Measurements from ENCODE around the gene EFNA3.

EFNA3 gene

DNA sequence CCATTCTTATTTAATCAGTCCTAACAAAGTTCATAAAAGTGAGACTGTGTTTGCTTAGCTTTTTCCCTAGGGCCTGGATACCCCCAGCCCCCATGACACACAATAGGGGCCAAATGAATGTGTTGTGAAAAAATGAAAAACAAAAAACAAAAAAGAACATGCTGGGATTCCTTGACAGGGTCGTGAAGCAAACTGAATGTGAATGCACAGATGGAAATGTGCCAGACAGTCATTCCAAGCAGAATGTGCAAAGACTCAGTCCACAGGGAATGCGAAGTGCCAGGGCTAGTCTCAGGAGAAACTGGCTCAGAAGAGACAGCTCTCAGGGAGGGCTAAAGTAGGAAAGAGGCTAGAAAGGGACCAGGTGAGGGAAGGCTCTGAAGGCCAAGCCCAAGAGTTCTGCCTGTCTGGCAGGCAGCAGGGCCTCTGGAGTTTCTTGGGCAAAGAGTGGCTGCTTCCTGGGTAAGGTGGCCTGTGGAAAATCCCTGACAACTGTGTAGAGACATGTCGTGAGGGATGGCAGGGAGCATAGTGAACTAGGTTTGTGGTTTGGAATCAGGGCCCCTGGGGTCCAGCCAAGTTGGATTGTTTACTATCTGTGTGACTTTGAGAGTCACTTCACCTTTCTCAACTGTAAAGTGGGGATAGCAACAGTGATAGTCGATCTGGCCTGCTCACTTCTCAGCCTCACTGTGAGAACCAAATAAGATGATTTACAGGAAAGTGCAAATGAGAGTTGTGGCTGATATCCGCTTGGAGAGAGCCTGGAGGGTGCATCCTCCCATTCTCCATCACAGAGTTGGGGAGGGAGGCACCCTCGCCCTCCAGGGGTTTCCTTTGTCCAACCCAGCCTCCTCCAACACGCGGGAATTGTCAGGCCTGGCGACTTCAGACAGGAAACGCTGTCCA, 28.7 kb upstream of the EFNA3 start:
- no peak for DNase-seq

DNA sequence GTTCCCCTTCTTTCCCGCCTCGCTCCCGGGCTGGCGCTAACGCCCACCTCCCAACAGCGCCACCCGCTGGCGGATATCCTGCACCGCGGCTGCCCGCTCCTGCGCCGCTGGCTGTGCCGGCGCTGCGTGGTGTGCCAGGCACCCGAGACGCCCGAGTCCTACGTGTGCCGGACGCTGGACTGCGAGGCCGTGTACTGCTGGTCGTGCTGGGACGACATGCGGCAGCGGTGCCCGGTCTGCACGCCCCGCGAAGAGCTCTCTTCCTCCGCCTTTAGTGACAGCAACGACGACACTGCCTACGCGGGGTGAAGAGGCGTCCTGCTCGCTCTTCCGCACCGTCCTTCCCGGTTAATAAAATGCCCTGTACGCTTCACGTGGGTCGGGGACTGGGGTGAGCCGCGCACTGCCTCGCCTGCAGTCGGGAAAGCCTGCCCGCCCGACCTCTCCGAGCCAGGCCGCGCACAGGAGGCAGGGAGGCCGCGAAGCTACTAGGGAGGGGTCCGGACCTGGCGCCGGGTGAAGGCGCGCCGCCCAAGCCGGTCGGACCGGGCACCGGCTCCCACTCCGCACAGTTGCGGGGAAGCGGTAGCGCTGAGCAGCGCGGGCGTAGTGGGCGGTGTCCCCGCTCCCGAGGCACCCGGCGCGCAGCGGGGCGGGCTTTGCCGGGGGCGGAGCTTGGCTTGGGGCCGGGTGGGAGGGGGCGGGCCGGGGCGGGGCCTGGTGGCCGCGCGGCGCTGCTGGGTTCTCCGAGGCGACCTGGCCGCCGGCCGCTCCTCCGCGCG, 27.9 kb upstream of the EFNA3 start, which contains the start of gene ADAM15:
Gene ADAM15, plus strand, starts transcription at position 757 of the 782 bp plus-strand sequence. CDS start 71 bp downstream, outside the sequence.
- DNase-seq = peak; percentile 89

- DNase-seq = no peak
Observed at GRCh38 chr1:155051342-155051776, 27.3 kb upstream of the EFNA3 start.

GRCh38 chr1:155051777-155052398, 26.7 kb upstream of the EFNA3 start:
- no peak for DNase-seq

GRCh38 chr1:155052439-155053395, 25.9 kb upstream of the EFNA3 start:
- DNase-seq = no peak

- DNase-seq = no peak
Observed at GRCh38 chr1:155053531-155054105, 25.0 kb upstream of the EFNA3 start.

DNA sequence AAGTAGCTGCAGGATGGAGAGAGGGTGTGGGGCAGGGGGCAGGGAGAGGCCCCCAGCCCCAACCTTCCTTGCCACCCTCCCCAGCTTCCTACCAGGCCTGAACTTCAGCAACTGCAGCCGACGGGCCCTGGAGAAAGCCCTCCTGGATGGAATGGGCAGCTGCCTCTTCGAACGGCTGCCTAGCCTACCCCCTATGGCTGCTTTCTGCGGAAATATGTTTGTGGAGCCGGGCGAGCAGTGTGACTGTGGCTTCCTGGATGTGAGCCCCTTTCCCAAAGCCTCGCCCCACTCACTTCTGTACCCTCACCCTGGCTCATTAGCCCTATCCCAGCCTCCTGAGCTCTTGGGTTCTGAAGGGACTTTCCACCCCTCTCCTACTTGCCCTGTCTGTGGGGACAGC, 21.5 kb upstream of the EFNA3 start:
- DNase-seq = no peak

GRCh38 chr1:155057788-155058211, 20.8 kb upstream of the EFNA3 start:
- DNase-seq = no peak

- no peak for DNase-seq
Observed at GRCh38 chr1:155060736-155061135, 17.9 kb upstream of the EFNA3 start.

DNA sequence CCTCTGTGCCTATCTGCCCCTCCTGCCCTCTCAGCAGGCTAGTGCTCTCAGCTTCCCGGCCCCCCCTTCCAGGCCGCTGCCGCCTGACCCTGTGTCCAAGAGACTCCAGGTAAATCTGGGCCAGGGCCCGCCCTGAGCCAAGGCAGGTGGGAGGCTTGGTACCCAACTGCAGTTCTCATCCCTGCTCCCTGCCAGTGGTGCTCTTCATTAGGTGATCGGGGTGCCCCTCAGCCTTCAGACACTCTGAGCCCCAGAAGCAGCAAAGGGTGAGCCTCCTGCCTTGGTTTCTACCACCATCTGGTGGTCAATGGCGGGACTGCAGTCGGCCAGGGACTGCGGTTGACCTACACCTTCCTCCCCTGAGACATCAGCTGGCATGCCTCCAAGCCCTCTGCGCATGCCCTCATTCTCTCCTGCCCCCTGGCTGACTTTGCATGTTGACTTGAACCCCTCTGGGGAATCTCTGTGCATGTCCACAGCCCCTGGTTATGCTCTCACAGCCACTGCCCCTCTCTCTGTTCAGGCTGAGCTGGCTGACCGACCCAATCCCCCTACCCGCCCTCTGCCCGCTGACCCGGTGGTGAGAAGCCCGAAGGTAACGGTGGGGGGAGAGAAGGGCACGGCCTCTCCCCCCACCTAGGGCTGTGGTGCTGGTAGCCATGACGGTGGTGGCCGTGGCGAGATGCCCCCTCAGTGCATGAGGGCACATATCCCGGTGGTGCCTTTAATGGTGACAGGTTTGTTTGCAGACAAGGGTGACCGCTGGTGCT, 17.1 kb upstream of the EFNA3 start:
- peak; percentile 94 for DNase-seq

GRCh38 chr1:155062151-155062686, 16.4 kb upstream of the EFNA3 start:
- no peak for DNase-seq

GRCh38 chr1:155062702-155063411, 15.8 kb upstream of the EFNA3 start:
- DNase-seq = peak; percentile 78

- DNase-seq = peak; percentile 76
Observed at GRCh38 chr1:155063550-155064110, 15.0 kb upstream of the EFNA3 start, which contains the start of gene EFNA4. Gene EFNA4 (plus strand): TSS chr1:155063740. CDS start chr1:155063824, 84 bp downstream.

DNA sequence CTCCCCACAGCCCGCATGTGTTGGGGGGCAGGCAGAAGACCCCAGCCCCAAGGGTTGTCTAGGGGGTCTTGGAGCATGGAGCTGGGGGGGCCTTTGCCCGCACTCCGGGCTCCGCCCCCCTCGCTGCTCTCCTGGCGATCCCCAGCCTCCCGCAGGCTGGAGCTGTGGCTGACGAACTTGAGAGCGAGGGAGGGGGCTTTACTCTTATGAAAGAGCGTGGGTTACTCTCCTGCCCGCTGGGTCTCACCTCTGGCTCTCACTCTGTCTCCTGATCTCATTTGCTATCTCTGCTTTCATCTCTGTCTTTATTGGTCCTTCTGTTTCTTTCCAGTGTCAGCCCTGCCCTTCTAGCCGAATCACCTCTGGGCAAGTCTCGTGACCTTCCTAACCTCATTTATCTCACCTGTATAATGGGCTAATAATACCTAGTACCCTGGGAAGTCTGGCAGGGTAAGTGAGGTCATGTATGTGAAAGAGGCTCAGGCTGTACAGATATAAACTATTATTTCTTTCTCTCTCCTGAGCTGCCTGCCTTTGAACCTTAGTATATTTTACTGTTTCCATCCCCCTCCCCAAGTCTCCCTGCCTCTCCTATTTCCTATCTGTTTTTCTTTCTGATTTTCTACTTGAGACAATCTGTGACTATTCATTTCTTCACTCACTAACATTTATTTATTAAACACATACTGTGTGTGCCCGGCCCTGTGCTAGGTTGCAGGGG, 14.4 kb upstream of the EFNA3 start:
- peak; percentile 30 for DNase-seq

- DNase-seq = no peak
Observed at GRCh38 chr1:155064832-155065429, 13.7 kb upstream of the EFNA3 start.

DNA sequence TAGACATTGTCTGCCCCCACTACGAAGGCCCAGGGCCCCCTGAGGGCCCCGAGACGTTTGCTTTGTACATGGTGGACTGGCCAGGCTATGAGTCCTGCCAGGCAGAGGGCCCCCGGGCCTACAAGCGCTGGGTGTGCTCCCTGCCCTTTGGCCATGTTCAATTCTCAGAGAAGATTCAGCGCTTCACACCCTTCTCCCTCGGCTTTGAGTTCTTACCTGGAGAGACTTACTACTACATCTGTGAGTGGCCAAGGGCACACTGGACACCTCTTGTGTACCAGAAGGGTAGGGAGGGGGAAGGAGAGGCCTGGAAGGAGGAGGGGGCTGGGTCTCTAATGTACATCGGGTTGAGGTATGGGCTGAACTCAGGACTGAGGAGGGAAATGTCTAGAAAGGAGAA, 11.9 kb upstream of the EFNA3 start:
- DNase-seq = no peak

GRCh38 chr1:155068599-155068998, 10.0 kb upstream of the EFNA3 start:
- DNase-seq = no peak

- DNase-seq = peak; percentile 64
Observed at GRCh38 chr1:155069551-155070157, 9.0 kb upstream of the EFNA3 start.

All from NCI-H1694 treated with DMSO at 0.1 percent for 48 hours (cell line).